ENCODE measurements around the gene RSPH9. TPM values are rescaled to one million over a fixed set of nuclear protein-coding genes. Genes with fewer than 3 reads are reported as not detected.

Gene RSPH9
- total RNA-seq = 0.24 and 0.78 TPM in 2 replicates

GRCh38 chr6:43644940-43645612 is at the start of gene RSPH9:
Gene RSPH9 (plus strand): TSS chr6:43645036. CDS start chr6:43645099, 63 bp downstream.

GRCh38 chr6:43629104-43629504 is 15.7 kb upstream of the RSPH9 start, which contains the start of gene GTPBP2:
Gene GTPBP2 (minus strand): TSS chr6:43629264. CDS start chr6:43629162, 102 bp downstream.

GRCh38 chr6:43635387-43636307 is 9.2 kb upstream of the RSPH9 start, which contains the start of gene MAD2L1BP:
Gene MAD2L1BP (plus strand): TSS chr6:43635840. CDS start chr6:43635876, 36 bp downstream.

GRCh38 chr6:43687437-43688347 is 42.9 kb downstream of the RSPH9 start, which contains the start of gene MRPS18A:
Gene MRPS18A (minus strand): TSS chr6:43687791. CDS start chr6:43687779, 12 bp downstream.

Other genes with a start within 250 kb of the RSPH9 start
- gene ABCC10, start 217.5 kb upstream of the RSPH9 start, total RNA-seq = 16.8 and 17.6 TPM in 2 replicates
- gene DLK2, start 189.5 kb upstream of the RSPH9 start, total RNA-seq = 1.0 and 1.8 TPM in 2 replicates
- 16.0 and 23.8 TPM in 2 replicates for gene TJAP1, start 167.5 kb upstream of the RSPH9 start, total RNA-seq
- gene LRRC73, start 134.7 kb upstream of the RSPH9 start, total RNA-seq = 0.39 TPM in 1 of 2 replicates, not detected in the other
- gene YIPF3, start 128.1 kb upstream of the RSPH9 start, total RNA-seq = 146 and 163 TPM in 2 replicates
- gene POLR1C, start 127.9 kb upstream of the RSPH9 start, total RNA-seq = 23.4 and 25.1 TPM in 2 replicates
- gene XPO5, start 69.0 kb upstream of the RSPH9 start, total RNA-seq = 10.4 and 23.9 TPM in 2 replicates
- 12.3 and 16.8 TPM in 2 replicates for gene POLH, start 68.9 kb upstream of the RSPH9 start, total RNA-seq
- 33.4 and 55.9 TPM in 2 replicates for gene GTPBP2, start 15.8 kb upstream of the RSPH9 start, total RNA-seq
- gene MAD2L1BP, start 9.2 kb upstream of the RSPH9 start, total RNA-seq = 32.9 and 57.9 TPM in 2 replicates
- gene MRPS18A, start 42.8 kb downstream of the RSPH9 start, total RNA-seq = 53.0 and 58.9 TPM in 2 replicates
- gene VEGFA, start 125.2 kb downstream of the RSPH9 start, total RNA-seq = 102 and 183 TPM in 2 replicates

All from epithelial cell of alveolus of lung (primary cell).